GM18861 (cell line): ENCODE measurements around the gene VGLL2.

ENCODE experiments used
- ATAC-seq: cut with Tn5 transposase; IDR thresholded peaks from one replicate; pipeline ENCODE4 v1.9.1; 2021; ENCODE audit not compliant: unreplicated experiment

The VGLL2 gene

GRCh38 chr6:117268924-117269323, 3.6 kb downstream of the VGLL2 start:
- ATAC-seq, result no peak

- ATAC-seq, result no peak
Measured at GRCh38 chr6:117269638-117270054, 4.3 kb downstream of the VGLL2 start.

- ATAC-seq, result no peak
Measured at GRCh38 chr6:117270055-117270842, 4.9 kb downstream of the VGLL2 start.

- no peak for ATAC-seq
Measured at GRCh38 chr6:117270843-117271507, 5.6 kb downstream of the VGLL2 start.

- no peak for ATAC-seq
Measured at GRCh38 chr6:117272032-117272866, 6.9 kb downstream of the VGLL2 start.

GRCh38 chr6:117272891-117273290, 7.5 kb downstream of the VGLL2 start:
- no peak for ATAC-seq

GRCh38 chr6:117275205-117275604, 9.8 kb downstream of the VGLL2 start:
- ATAC-seq, result no peak

- ATAC-seq, result no peak
Measured at GRCh38 chr6:117275711-117276110, 10.4 kb downstream of the VGLL2 start.

GRCh38 chr6:117276778-117277316, 11.5 kb downstream of the VGLL2 start:
- no peak for ATAC-seq

GRCh38 chr6:117280922-117281321, 15.6 kb downstream of the VGLL2 start:
- ATAC-seq, result no peak

GRCh38 chr6:117288083-117288715, 22.8 kb downstream of the VGLL2 start:
- no peak for ATAC-seq

GRCh38 chr6:117290173-117290846, 25.0 kb downstream of the VGLL2 start:
- ATAC-seq, result no peak

- no peak for ATAC-seq
Measured at GRCh38 chr6:117298941-117299340, 33.6 kb downstream of the VGLL2 start.

- no peak for ATAC-seq
Measured at GRCh38 chr6:117303323-117303722, 38.0 kb downstream of the VGLL2 start.

GRCh38 chr6:117304446-117304845, 39.1 kb downstream of the VGLL2 start:
- no peak for ATAC-seq

- ATAC-seq, result no peak
Measured at GRCh38 chr6:117306227-117306790, 41.0 kb downstream of the VGLL2 start.

GRCh38 chr6:117307655-117308054, 42.3 kb downstream of the VGLL2 start:
- ATAC-seq, result no peak

- no peak for ATAC-seq
Measured at GRCh38 chr6:117309069-117309468, 43.7 kb downstream of the VGLL2 start.

- ATAC-seq, result no peak
Measured at GRCh38 chr6:117309611-117310010, 44.3 kb downstream of the VGLL2 start.

GRCh38 chr6:117311310-117311709, 46.0 kb downstream of the VGLL2 start:
- ATAC-seq, result no peak
